H1 (cell line): ENCODE measurements around the gene RELT.

ENCODE experiments used
- BACH1 ChIP-seq: IDR thresholded peaks from 2 replicates; pipeline ENCODE4 v1.6.1; 2012; ENCODE audit warnings: low read length, improper control_type of control experiment
- BCL11A ChIP-seq, 2 experiments: IDR thresholded peaks; one replicate each; pipeline ENCODE4 v1.6.1; 2011; ENCODE audit warnings: low read depth in 2 of 2, low read length in 2 of 2, mild to moderate bottlenecking in 2 of 2
- CHD2 ChIP-seq: IDR thresholded peaks from 2 replicates; pipeline ENCODE4 v1.6.1; 2012; ENCODE audit warnings: low read length, improper control_type of control experiment
- CTCF ChIP-seq, 3 experiments: IDR thresholded peaks; 1 replicate in 2 of 3; 2 replicates in 1 of 3; pipeline versions ENCODE4 v1.5.1 to v1.6.1; 2011; ENCODE audit warnings: low read length in 3 of 3, mild to moderate bottlenecking in 3 of 3, inconsistent platforms in 2 of 3, low read depth in 1 of 3, moderate library complexity in 1 of 3; ENCODE audit not compliant: insufficient read depth in 1 of 3; ENCODE audit errors: control extremely low read depth in 1 of 3
- EP300 ChIP-seq, 2 experiments: IDR thresholded peaks; 1 replicate in 1 of 2; 2 replicates in 1 of 2; pipeline ENCODE4 v1.6.1; 2011 to 2012; ENCODE audit warnings: low read depth in 2 of 2, low read length in 2 of 2, mild to moderate bottlenecking in 2 of 2, borderline replicate concordance in 1 of 2, inconsistent platforms in 1 of 2, moderate library complexity in 1 of 2
- EZH2 ChIP-seq: fragments of 200-600 bp; sonication (generic); IDR thresholded peaks from 2 replicates; pipeline ENCODE4 v1.7.1; 2012; ENCODE audit warnings: low read depth, mild to moderate bottlenecking, moderate library complexity, low read length, inconsistent platforms; ENCODE audit not compliant: severe bottlenecking
- GABPA ChIP-seq: IDR thresholded peaks from 2 replicates; pipeline ENCODE4 v1.6.1; 2011; ENCODE audit warnings: mild to moderate bottlenecking, low read length, moderate library complexity, borderline replicate concordance; ENCODE audit not compliant: insufficient read depth
- JUND ChIP-seq: IDR thresholded peaks from 2 replicates; pipeline ENCODE4 v1.6.1; 2011; ENCODE audit warnings: mild to moderate bottlenecking, improper control_type of control experiment, low read length
- POLR2A ChIP-seq, 2 experiments: IDR thresholded peaks; 1 replicate in 1 of 2; 2 replicates in 1 of 2; pipeline ENCODE4 v1.6.1; 2011; ENCODE audit warnings: low read depth in 2 of 2, low read length in 2 of 2, mild to moderate bottlenecking in 2 of 2; ENCODE audit errors: control extremely low read depth in 1 of 2
- POLR2AphosphoS5 ChIP-seq: IDR thresholded peaks from 2 replicates; pipeline ENCODE4 v1.6.1; 2011; ENCODE audit warnings: low read depth, low read length
- SAP30 ChIP-seq: fragments of 300-600 bp; sonication (generic); IDR thresholded peaks from 2 replicates; pipeline ENCODE4 v1.7.1; 2012; ENCODE audit warnings: low read length, moderate library complexity, mild to moderate bottlenecking, inconsistent platforms; ENCODE audit not compliant: insufficient read depth, insufficient replicate concordance
- YY1 ChIP-seq: IDR thresholded peaks from 2 replicates; pipeline ENCODE4 v1.6.1; 2011; ENCODE audit warnings: low read depth, mild to moderate bottlenecking, low read length
- ZNF274 ChIP-seq: IDR thresholded peaks from 2 replicates; pipeline ENCODE4 v1.7.0; 2012; ENCODE audit warnings: low read length, borderline replicate concordance; ENCODE audit errors: extremely low read depth
- TF ChIP-seq, protein P1 (sequence below): IDR thresholded peaks from 2 replicates; pipeline ENCODE4 v1.6.1; 2012; ENCODE audit warnings: inconsistent platforms

- no peak for TF ChIP-seq GABPA
- TF ChIP-seq POLR2AphosphoS5, result no peak
- TF ChIP-seq CTCF (IDR thresholded peaks at IDR 0.05; ENCODE audit: control extremely low read depth in 1 of 3, insufficient read depth in 1 of 3, low read depth in 1 of 3, low read length in 3 of 3), result no peak
- no peak for TF ChIP-seq POLR2A (IDR thresholded peaks at IDR 0.05; ENCODE audit: control extremely low read depth in 1 of 2, low read depth in 2 of 2, low read length in 2 of 2)
- TF ChIP-seq ZNF274, result no peak
- TF ChIP-seq, protein P1, sequence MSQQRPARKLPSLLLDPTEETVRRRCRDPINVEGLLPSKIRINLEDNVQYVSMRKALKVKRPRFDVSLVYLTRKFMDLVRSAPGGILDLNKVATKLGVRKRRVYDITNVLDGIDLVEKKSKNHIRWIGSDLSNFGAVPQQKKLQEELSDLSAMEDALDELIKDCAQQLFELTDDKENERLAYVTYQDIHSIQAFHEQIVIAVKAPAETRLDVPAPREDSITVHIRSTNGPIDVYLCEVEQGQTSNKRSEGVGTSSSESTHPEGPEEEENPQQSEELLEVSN, result no peak
- TF ChIP-seq EP300 (IDR thresholded peaks at IDR 0.05; ENCODE audit: borderline replicate concordance in 1 of 2, low read depth in 2 of 2, low read length in 2 of 2), result no peak
- no peak for TF ChIP-seq SAP30
- no peak for TF ChIP-seq BCL11A (IDR thresholded peaks at IDR 0.05; ENCODE audit: low read depth in 2 of 2, low read length in 2 of 2)
- no peak for TF ChIP-seq EZH2
- no peak for TF ChIP-seq BACH1
- no peak for TF ChIP-seq CHD2
- TF ChIP-seq JUND, result no peak
- no peak for TF ChIP-seq YY1
Measured at GRCh38 chr11:73384531-73384871, 8.3 kb downstream of the RELT start.
